HCT116 (cell line): ENCODE results near the gene TJAP1. TPM values are rescaled to one million over a fixed set of nuclear protein-coding genes. Genes with fewer than 3 reads are reported as not detected.

ENCODE experiments used
- ATAC-seq: fragments of 200-7000 bp; cut with Tn5 transposase; 2 replicates; pipeline ENCODE4 v1.9.1; 2020; ENCODE audit warnings: mild to moderate bottlenecking, moderate library complexity
- BruUV-seq: library from RNA; stranded (reverse); fragments of 400-500 nt; replicated peaks from 2 replicates; lab custom pipeline; 2021; lab: Mats Ljungman, UMichigan
- CTCF ChIA-PET: fragments of 300-600 bp; sonication (Branson Sonifier 250); formaldehyde crosslinking; loops from one replicate; lab custom pipeline; 2021; ENCODE audit warnings: antibody characterized with exemption; lab: Charles Lee
- POLR2A ChIA-PET: fragments of 300-600, 350-600 bp; sonication (Branson Sonifier 250); formaldehyde crosslinking; loops from one replicate; lab custom pipeline; 2021; ENCODE audit warnings: antibody characterized with exemption; lab: Charles Lee
- RAD21 ChIA-PET, 2 experiments: fragments of 300-600 bp; sonication (Branson Sonifier 250); formaldehyde crosslinking; loops; one replicate each; lab custom pipeline; 2023; ENCODE audit warnings: low total read pairs in 2 of 2; ENCODE audit not compliant: uncharacterized antibody in 2 of 2, unreplicated experiment in 2 of 2, low non-redundant PET in 1 of 2; lab: Charles Lee
- DNase-seq: peaks from one replicate; pipeline ENCODE4 v3.0.0-alpha.2; 2010; ENCODE audit warnings: low read depth, low spot score
- H2AFZ ChIP-seq: fragments of 200-600 bp; shearing (Covaris generic), sonication (generic); 2 replicates; pipeline ENCODE4 v1.6.1; 2017; ENCODE audit warnings: low read depth, mixed run types, mixed read lengths, antibody characterized with exemption, low read length; ENCODE audit not compliant: poor library complexity, severe bottlenecking
- H3K27ac ChIP-seq: 2 replicates; pipeline ENCODE4 v1.5.1; 2012; ENCODE audit warnings: low read depth, low read length
- H3K27me3 ChIP-seq: fragments of 200-600 bp; sonication (generic); 2 replicates; pipeline ENCODE4 v1.6.1; 2016; ENCODE audit warnings: mixed run types, low read length, mixed read lengths; ENCODE audit not compliant: insufficient read depth
- H3K36me3 ChIP-seq, 2 experiments: fragments of 200-500 bp in 1 of 2; fragments of 200-600 bp in 1 of 2; sonication (Bioruptor generic) in 1 of 2; sonication (generic) in 1 of 2; 2 replicates each; pipeline versions ENCODE4 v1.5.1 to v1.6.1; 2014 to 2016; ENCODE audit warnings: low read length in 2 of 2, inconsistent platforms in 1 of 2, mixed read lengths in 1 of 2, mixed run types in 1 of 2; ENCODE audit not compliant: insufficient read depth in 2 of 2, control insufficient read depth in 1 of 2
- H3K4me1 ChIP-seq, 2 experiments: fragments of 200-600 bp in 1 of 2; sonication (generic) in 1 of 2; 2 replicates each; pipeline versions ENCODE4 v1.5.1 to v1.6.1; 2012 to 2017; ENCODE audit warnings: low read length in 2 of 2, inconsistent platforms in 1 of 2, mild to moderate bottlenecking in 1 of 2, mixed read lengths in 1 of 2, mixed run types in 1 of 2, moderate library complexity in 1 of 2; ENCODE audit not compliant: insufficient read depth in 2 of 2, control insufficient read depth in 1 of 2
- H3K4me2 ChIP-seq: fragments of 200-600 bp; sonication (generic); 2 replicates; pipeline ENCODE4 v1.6.1; 2017; ENCODE audit warnings: mixed run types, low read length, mixed read lengths
- H3K4me3 ChIP-seq, 2 experiments: fragments of 200-600 bp in 1 of 2; sonication (generic) in 1 of 2; replicated peaks in 1 of 2; 2 replicates each; pipeline ENCODE4 v1.5.1; 2011 to 2016; ENCODE audit warnings: low read length in 2 of 2, control low read depth in 1 of 2, low read depth in 1 of 2, mild to moderate bottlenecking in 1 of 2, mixed read lengths in 1 of 2, mixed run types in 1 of 2
- H3K79me2 ChIP-seq: fragments of 200-600 bp; sonication (generic); 2 replicates; pipeline ENCODE4 v1.6.1; 2017; ENCODE audit warnings: mild to moderate bottlenecking, mixed run types, low read length, moderate library complexity, mixed read lengths; ENCODE audit not compliant: insufficient read depth
- H3K9ac ChIP-seq: fragments of 200-600 bp; sonication (generic); 2 replicates; pipeline ENCODE4 v1.6.1; 2016; ENCODE audit warnings: low read length, mixed read lengths
- H3K9me2 ChIP-seq: fragments of 200-600 bp; sonication (generic), shearing (Covaris generic); 2 replicates; pipeline ENCODE4 v1.6.1; 2017; ENCODE audit warnings: mixed run types, mild to moderate bottlenecking, moderate library complexity; ENCODE audit not compliant: insufficient read depth
- H3K9me3 ChIP-seq, 2 experiments: fragments of 200-500 bp in 1 of 2; fragments of 200-600 bp in 1 of 2; sonication (Bioruptor generic) in 1 of 2; sonication (generic) in 1 of 2; 2 replicates each; pipeline ENCODE4 v1.6.1; 2014 to 2017; ENCODE audit warnings: low read length in 2 of 2, mixed read lengths in 2 of 2, inconsistent platforms in 1 of 2, low read depth in 1 of 2, mild to moderate bottlenecking in 1 of 2, mixed run types in 1 of 2, moderate library complexity in 1 of 2; ENCODE audit not compliant: control insufficient read depth in 1 of 2, insufficient read depth in 1 of 2
- H4K20me1 ChIP-seq: fragments of 200-600 bp; sonication (generic), shearing (Covaris generic); 2 replicates; pipeline ENCODE4 v1.6.1; 2017; ENCODE audit warnings: mixed run types, mild to moderate bottlenecking, moderate library complexity; ENCODE audit not compliant: insufficient read depth
- CBX3 ChIP-seq: IDR thresholded peaks from 2 replicates; pipeline ENCODE4 v1.6.1; 2012; ENCODE audit warnings: low read depth
- CEBPB ChIP-seq: IDR thresholded peaks from 2 replicates; pipeline ENCODE4 v1.6.1; 2012; ENCODE audit warnings: low read depth
- ELF1 ChIP-seq: IDR thresholded peaks from 2 replicates; pipeline ENCODE4 v1.6.1; 2012; ENCODE audit warnings: low read depth, borderline replicate concordance
- EZH2 ChIP-seq: fragments of 200-600 bp; sonication (generic); IDR thresholded peaks from 2 replicates; pipeline ENCODE4 v1.6.1; 2017; ENCODE audit warnings: antibody characterized with exemption, mixed run types
- EZH2phosphoT487 ChIP-seq: fragments of 200-600 bp; IDR thresholded peaks from 2 replicates; pipeline ENCODE4 v1.6.1; 2018; ENCODE audit warnings: antibody characterized with exemption, borderline replicate concordance
- JUND ChIP-seq: IDR thresholded peaks from 2 replicates; pipeline ENCODE4 v1.6.1; 2012
- POLR2A ChIP-seq: IDR thresholded peaks from 2 replicates; pipeline ENCODE4 v1.7.0; 2011; ENCODE audit warnings: borderline replicate concordance; ENCODE audit not compliant: insufficient read depth, insufficient read length; ENCODE audit errors: extremely low read depth
- POLR2AphosphoS5 ChIP-seq: IDR thresholded peaks from 2 replicates; pipeline ENCODE4 v1.6.1; 2011; ENCODE audit warnings: mild to moderate bottlenecking, low read depth, low read length, moderate library complexity
- RAD21 ChIP-seq: IDR thresholded peaks from 2 replicates; pipeline ENCODE4 v1.6.1; 2012; ENCODE audit warnings: low read depth, mild to moderate bottlenecking
- SIN3A ChIP-seq: IDR thresholded peaks from 2 replicates; pipeline ENCODE4 v1.6.1; 2012; ENCODE audit warnings: low read depth
- SP1 ChIP-seq: IDR thresholded peaks from 2 replicates; pipeline ENCODE4 v1.6.1; 2012; ENCODE audit warnings: low read depth
- SRF ChIP-seq: IDR thresholded peaks from 2 replicates; pipeline ENCODE4 v1.6.1; 2012; ENCODE audit warnings: low read depth
- TCF7L2 ChIP-seq: IDR thresholded peaks from 2 replicates; pipeline ENCODE4 v1.7.0; 2011; ENCODE audit warnings: borderline replicate concordance, inconsistent platforms; ENCODE audit not compliant: insufficient read depth, insufficient read length; ENCODE audit errors: extremely low read depth
- YY1 ChIP-seq: IDR thresholded peaks from 2 replicates; pipeline ENCODE4 v1.6.1; 2011; ENCODE audit warnings: low read length, low read depth, moderate library complexity, mild to moderate bottlenecking; ENCODE audit not compliant: insufficient replicate concordance; ENCODE audit errors: extremely low read depth
- ZNF274 ChIP-seq: fragments of 200-500 bp; sonication (Bioruptor generic); IDR thresholded peaks from 2 replicates; pipeline ENCODE4 v1.6.1; 2014; ENCODE audit warnings: mild to moderate bottlenecking, low read depth, low read length, inconsistent platforms
- intact Hi-C: fragments of 100-400 bp; cut with micrococcal nuclease; formaldehyde crosslinking; loops from 2 replicates; pipeline ENCODE4 v1.10.0; 2022
- total RNA-seq: library from RNA; stranded (reverse); gene quantifications from one replicate; pipeline ENCODE4 v1.2.1, GENCODE V29; 2021; ENCODE audit not compliant: unreplicated experiment
- TF ChIP-seq, protein P1 (sequence below), 3 experiments: fragments of 200-600 bp in 1 of 3; sonication (generic) in 1 of 3; IDR thresholded peaks in 2 of 3; conservative IDR thresholded peaks in 1 of 3; 2 replicates each; pipeline ENCODE4 v1.5.1; 2012 to 2017; ENCODE audit warnings: low read depth in 2 of 3, low read length in 2 of 3, antibody characterized with exemption in 1 of 3, borderline replicate concordance in 1 of 3, control low read depth in 1 of 3, mild to moderate bottlenecking in 1 of 3, mixed read lengths in 1 of 3, mixed run types in 1 of 3, moderate library complexity in 1 of 3; ENCODE audit not compliant: insufficient read depth in 1 of 3
- TF ChIP-seq, protein P2 (sequence below): IDR thresholded peaks from 2 replicates; pipeline ENCODE4 v1.6.1; 2012; ENCODE audit warnings: low read depth
- TF ChIP-seq, protein P3 (sequence below): IDR thresholded peaks from 2 replicates; pipeline ENCODE4 v1.6.1; 2012

Gene TJAP1
- total RNA-seq, 1 experiment from 2014 or later, result 45.2 TPM

DNA sequence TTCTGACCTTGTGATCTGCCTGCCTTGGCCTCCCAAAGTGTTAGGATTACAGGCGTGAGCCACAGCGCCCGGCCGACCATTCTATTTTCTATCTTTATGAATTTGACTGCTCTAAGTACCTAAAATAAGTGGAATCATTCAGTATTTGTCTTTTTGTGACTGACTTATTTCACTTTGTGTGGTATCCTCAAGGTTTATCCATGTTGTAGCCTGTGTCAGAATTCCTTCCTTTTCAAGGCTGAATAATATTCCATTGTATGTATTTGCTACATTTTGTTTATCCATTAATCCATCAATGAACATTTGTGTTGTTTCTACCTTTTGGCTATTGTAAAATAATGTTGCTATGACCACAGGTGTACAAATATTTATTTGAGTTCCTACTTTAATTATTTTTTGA lies 4.9 kb upstream of the TJAP1 start:
- Histone ChIP-seq H3K4me1 (peaks cover 18 to 27% of the 10 kb centered on the region in 2 experiments), H3K27me3 (no peaks in the 10 kb centered on the region), H3K9me3 (no peaks in the 10 kb centered on the region), H2AFZ (no peak overlapping the region), H3K9me2 (no peaks in the 10 kb centered on the region), H3K4me2 (no peak overlapping the region)
- BruUV-seq, result no TSS peak
- DNase-seq, result no peak
- ChIA-PET CTCF (no interaction called here), RAD21 (no interaction called here)
- no peak for TF ChIP-seq JUND
- TF ChIP-seq EZH2phosphoT487, result no peak
- TF ChIP-seq YY1, result no peak
- TF ChIP-seq ZNF274, result no peak
- TF ChIP-seq CEBPB, result no peak
- TF ChIP-seq, protein P1, sequence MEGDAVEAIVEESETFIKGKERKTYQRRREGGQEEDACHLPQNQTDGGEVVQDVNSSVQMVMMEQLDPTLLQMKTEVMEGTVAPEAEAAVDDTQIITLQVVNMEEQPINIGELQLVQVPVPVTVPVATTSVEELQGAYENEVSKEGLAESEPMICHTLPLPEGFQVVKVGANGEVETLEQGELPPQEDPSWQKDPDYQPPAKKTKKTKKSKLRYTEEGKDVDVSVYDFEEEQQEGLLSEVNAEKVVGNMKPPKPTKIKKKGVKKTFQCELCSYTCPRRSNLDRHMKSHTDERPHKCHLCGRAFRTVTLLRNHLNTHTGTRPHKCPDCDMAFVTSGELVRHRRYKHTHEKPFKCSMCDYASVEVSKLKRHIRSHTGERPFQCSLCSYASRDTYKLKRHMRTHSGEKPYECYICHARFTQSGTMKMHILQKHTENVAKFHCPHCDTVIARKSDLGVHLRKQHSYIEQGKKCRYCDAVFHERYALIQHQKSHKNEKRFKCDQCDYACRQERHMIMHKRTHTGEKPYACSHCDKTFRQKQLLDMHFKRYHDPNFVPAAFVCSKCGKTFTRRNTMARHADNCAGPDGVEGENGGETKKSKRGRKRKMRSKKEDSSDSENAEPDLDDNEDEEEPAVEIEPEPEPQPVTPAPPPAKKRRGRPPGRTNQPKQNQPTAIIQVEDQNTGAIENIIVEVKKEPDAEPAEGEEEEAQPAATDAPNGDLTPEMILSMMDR (IDR thresholded peaks at IDR 0.05 in 2 of 3, conservative IDR thresholded peaks at IDR 0.05 in 1 of 3; ENCODE audit: borderline replicate concordance in 1 of 3, insufficient read depth in 1 of 3, low read depth in 2 of 3, low read length in 2 of 3), result no peak
- TF ChIP-seq RAD21, result no peak
- TF ChIP-seq SIN3A, result no peak
- TF ChIP-seq, protein P2, sequence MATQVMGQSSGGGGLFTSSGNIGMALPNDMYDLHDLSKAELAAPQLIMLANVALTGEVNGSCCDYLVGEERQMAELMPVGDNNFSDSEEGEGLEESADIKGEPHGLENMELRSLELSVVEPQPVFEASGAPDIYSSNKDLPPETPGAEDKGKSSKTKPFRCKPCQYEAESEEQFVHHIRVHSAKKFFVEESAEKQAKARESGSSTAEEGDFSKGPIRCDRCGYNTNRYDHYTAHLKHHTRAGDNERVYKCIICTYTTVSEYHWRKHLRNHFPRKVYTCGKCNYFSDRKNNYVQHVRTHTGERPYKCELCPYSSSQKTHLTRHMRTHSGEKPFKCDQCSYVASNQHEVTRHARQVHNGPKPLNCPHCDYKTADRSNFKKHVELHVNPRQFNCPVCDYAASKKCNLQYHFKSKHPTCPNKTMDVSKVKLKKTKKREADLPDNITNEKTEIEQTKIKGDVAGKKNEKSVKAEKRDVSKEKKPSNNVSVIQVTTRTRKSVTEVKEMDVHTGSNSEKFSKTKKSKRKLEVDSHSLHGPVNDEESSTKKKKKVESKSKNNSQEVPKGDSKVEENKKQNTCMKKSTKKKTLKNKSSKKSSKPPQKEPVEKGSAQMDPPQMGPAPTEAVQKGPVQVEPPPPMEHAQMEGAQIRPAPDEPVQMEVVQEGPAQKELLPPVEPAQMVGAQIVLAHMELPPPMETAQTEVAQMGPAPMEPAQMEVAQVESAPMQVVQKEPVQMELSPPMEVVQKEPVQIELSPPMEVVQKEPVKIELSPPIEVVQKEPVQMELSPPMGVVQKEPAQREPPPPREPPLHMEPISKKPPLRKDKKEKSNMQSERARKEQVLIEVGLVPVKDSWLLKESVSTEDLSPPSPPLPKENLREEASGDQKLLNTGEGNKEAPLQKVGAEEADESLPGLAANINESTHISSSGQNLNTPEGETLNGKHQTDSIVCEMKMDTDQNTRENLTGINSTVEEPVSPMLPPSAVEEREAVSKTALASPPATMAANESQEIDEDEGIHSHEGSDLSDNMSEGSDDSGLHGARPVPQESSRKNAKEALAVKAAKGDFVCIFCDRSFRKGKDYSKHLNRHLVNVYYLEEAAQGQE, result no peak
- TF ChIP-seq POLR2AphosphoS5, result no peak
- no peak for TF ChIP-seq ELF1
- no peak for TF ChIP-seq TCF7L2
- no peak for TF ChIP-seq EZH2
- no peak for TF ChIP-seq SP1
- TF ChIP-seq, protein P3, sequence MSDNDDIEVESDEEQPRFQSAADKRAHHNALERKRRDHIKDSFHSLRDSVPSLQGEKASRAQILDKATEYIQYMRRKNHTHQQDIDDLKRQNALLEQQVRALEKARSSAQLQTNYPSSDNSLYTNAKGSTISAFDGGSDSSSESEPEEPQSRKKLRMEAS, result no peak
- TF ChIP-seq SRF, result no peak
- no peak for TF ChIP-seq POLR2A
- no peak for TF ChIP-seq CBX3
- TF ChIP-seq, all 23 proteins: peak for 0
- no peak for ATAC-seq
- Histone ChIP-seq H3K9ac (no peak overlapping the region), H3K36me3 (no peaks in the 10 kb centered on the region), H3K27ac (no peak overlapping the region), H3K79me2 (0 out of 2 replicates have a peak, but pooled peaks cover under 1% of the 10 kb centered on the region), H4K20me1 (no peaks in the 10 kb centered on the region), H3K4me3 (no peak overlapping the region)
- POLR2A ChIA-PET, result no interaction called here
- intact Hi-C loops, result no loop called here
